A549 (cell line): ENCODE data around the gene C6orf58. TPM values are rescaled to one million over a fixed set of nuclear protein-coding genes. Genes with fewer than 3 reads are reported as not detected.

Experiments used
- ATAC-seq, 2 experiments: fragments of 200-7000 bp in 1 of 2; fragments of >200 bp in 1 of 2; cut with Nextera tagmentation in 1 of 2; cut with Tn5 transposase in 1 of 2; 3 replicates each; pipeline versions ENCODE4 v1.8.0 to v1.9.1; 2018 to 2020; ENCODE audit warnings: mild to moderate bottlenecking in 1 of 2, moderate library complexity in 1 of 2
- CTCF ChIA-PET: fragments of 300-600 bp; sonication (Branson Sonifier 250); formaldehyde crosslinking; extraction: SDS; loops from one replicate; lab custom pipeline; 2021; ENCODE audit warnings: antibody characterized with exemption, inconsistent platforms; lab: Yijun Ruan, JAX
- POLR2A ChIA-PET: fragments of 350-600 bp; formaldehyde crosslinking; extraction: SDS; loops from one replicate; lab custom pipeline; 2021; ENCODE audit warnings: antibody characterized with exemption, inconsistent platforms; lab: Yijun Ruan, JAX
- DNase-seq, 2 experiments: peaks; one replicate each; pipeline versions ENCODE4 v3.0.0 to v3.0.0-alpha.2; 2011 to 2016; ENCODE audit warnings: low read depth in 1 of 2, low spot score in 1 of 2
- FAIRE-seq: peaks from 2 replicates; lab custom pipeline; 2011; peaks lifted over from hg19 to GRCh38; lab: Jason Lieb, UNC
- H3K27ac ChIP-seq, 2 experiments: fragments of >200 bp; sonication (Bioruptor Twin); formaldehyde crosslinking; 3 replicates each; pipeline ENCODE4 v1.5.1; 2016 to 2017
- H3K4me1 ChIP-seq: fragments of >200 bp; sonication (Bioruptor Twin); formaldehyde crosslinking; 3 replicates; pipeline ENCODE4 v1.6.1; 2016
- H3K4me2 ChIP-seq: fragments of >200 bp; sonication (Bioruptor Twin); formaldehyde crosslinking; 3 replicates; pipeline ENCODE4 v1.6.1; 2016
- H3K4me3 ChIP-seq: fragments of >200 bp; sonication (Bioruptor Twin); formaldehyde crosslinking; 3 replicates; pipeline ENCODE4 v1.5.1; 2016
- H3K9me3 ChIP-seq: fragments of >200 bp; sonication (Bioruptor Twin); formaldehyde crosslinking; 3 replicates; pipeline ENCODE4 v1.6.1; 2016
- CBX2 ChIP-seq: fragments of 200-600 bp; sonication (generic); IDR thresholded peaks from 2 replicates; pipeline ENCODE4 v1.6.1; 2016; ENCODE audit warnings: low read depth, mild to moderate bottlenecking, borderline replicate concordance
- EHF ChIP-seq: fragments of 250-450 bp; sonication (Bioruptor Pico); IDR thresholded peaks from 2 replicates; pipeline ENCODE4 v1.5.0; 2020; ENCODE audit warnings: mild to moderate bottlenecking
- ESRRA ChIP-seq: fragments of 150-350 bp; IDR thresholded peaks from 2 replicates; pipeline ENCODE4 v1.6.1; 2014; ENCODE audit warnings: mild to moderate bottlenecking, low read length, borderline replicate concordance
- FOSB ChIP-seq: fragments of 250-450 bp; sonication (Bioruptor Pico); IDR thresholded peaks from 2 replicates; pipeline ENCODE4 v1.5.0; 2020; ENCODE audit warnings: mild to moderate bottlenecking, moderate library complexity
- FOSL2 ChIP-seq, 2 experiments: fragments of 450-650 bp in 1 of 2; fragments of >200 bp in 1 of 2; sonication (Bioruptor Twin) in 1 of 2; formaldehyde crosslinking; IDR thresholded peaks; 2 replicates each; pipeline versions ENCODE4 v1.5.0 to v1.6.1; 2016 to 2020; ENCODE audit warnings: mild to moderate bottlenecking in 1 of 2, moderate library complexity in 1 of 2
- FOXS1 ChIP-seq: fragments of 250-450 bp; sonication (Bioruptor Pico); IDR thresholded peaks from 2 replicates; pipeline ENCODE4 v1.5.0; 2020; ENCODE audit warnings: mild to moderate bottlenecking, moderate library complexity
- JUN ChIP-seq, 2 experiments: fragments of >200 bp; sonication (Bioruptor Twin); formaldehyde crosslinking; IDR thresholded peaks; 2 replicates in 1 of 2; 3 replicates in 1 of 2; pipeline ENCODE4 v1.6.1; 2016 to 2017
- JUNB ChIP-seq: fragments of >200 bp; sonication (Bioruptor Twin); formaldehyde crosslinking; IDR thresholded peaks from 2 replicates; pipeline ENCODE4 v1.6.1; 2016
- KDM5A ChIP-seq: fragments of 200-600 bp; sonication (generic); IDR thresholded peaks from 2 replicates; pipeline ENCODE4 v1.6.1; 2016; ENCODE audit warnings: antibody characterized with exemption, mild to moderate bottlenecking
- MAFK ChIP-seq: fragments of 450-650 bp; IDR thresholded peaks from 2 replicates; pipeline ENCODE4 v1.6.1; 2014; ENCODE audit not compliant: partially characterized antibody
- NFE2L2 ChIP-seq: fragments of 150-350 bp; conservative IDR thresholded peaks from 2 replicates; pipeline ENCODE4 v1.6.1; 2014; ENCODE audit warnings: low read length
- PHF8 ChIP-seq: fragments of 200-600 bp; sonication (generic); IDR thresholded peaks from 2 replicates; pipeline ENCODE4 v1.6.1; 2016; ENCODE audit warnings: low read depth, mild to moderate bottlenecking, antibody characterized with exemption, moderate library complexity, borderline replicate concordance
- POLR2A ChIP-seq: IDR thresholded peaks from 2 replicates; pipeline ENCODE4 v1.6.1; 2012; ENCODE audit warnings: mild to moderate bottlenecking, low read length
- POLR2AphosphoS2 ChIP-seq: conservative IDR thresholded peaks from 2 replicates; pipeline ENCODE4 v1.6.1; 2012; ENCODE audit warnings: low read length, improper control_type of control experiment, inconsistent platforms
- RCOR1 ChIP-seq: fragments of 150-350 bp; IDR thresholded peaks from 2 replicates; pipeline ENCODE4 v1.6.1; 2014; ENCODE audit warnings: antibody characterized with exemption, low read length, low read depth
- RNF2 ChIP-seq: fragments of 200-600 bp; sonication (generic); IDR thresholded peaks from 2 replicates; pipeline ENCODE4 v1.6.1; 2016; ENCODE audit warnings: low read depth, mild to moderate bottlenecking, antibody characterized with exemption, moderate library complexity, borderline replicate concordance
- TFCP2L1 ChIP-seq: fragments of 250-450 bp; sonication (Bioruptor Pico); IDR thresholded peaks from 2 replicates; pipeline ENCODE4 v1.5.0; 2021; ENCODE audit warnings: mild to moderate bottlenecking
- TP53 ChIP-seq: fragments of 250-450 bp; sonication (Bioruptor Pico); IDR thresholded peaks from 2 replicates; pipeline ENCODE4 v1.5.0; 2021; ENCODE audit warnings: mild to moderate bottlenecking, moderate library complexity
- ZSCAN20 ChIP-seq: fragments of 250-450 bp; sonication (Bioruptor Pico); IDR thresholded peaks from 2 replicates; pipeline ENCODE4 v1.8.0; 2022; ENCODE audit warnings: mild to moderate bottlenecking, moderate library complexity
- WGBS: methylation state at CpG from one replicate; pipeline ENCODE4 v1.1.6; 2017; ENCODE audit errors: missing lambda C conversion rate; 5-methylcytosine and 5-hydroxymethylcytosine counted together
- polyA plus RNA-seq, 4 experiments: library from polyadenylated mRNA; depleted of rRNA in 3 of 4; stranded (reverse); fragments of >200 nt; fragmentation: RNase III in 1 of 4; extraction: RNeasy Plus Mini Kit Qiagen cat#74134 plus additional on column Dnase treatment in 1 of 4; gene quantifications; 2 replicates in 3 of 4; 3 replicates in 1 of 4; pipeline ENCODE4 v1.2.3, GENCODE V29; 2011 to 2017
- TF ChIP-seq, protein P1 (sequence below): fragments of 250-450 bp; sonication (Bioruptor Pico); IDR thresholded peaks from 2 replicates; pipeline ENCODE4 v1.5.0; 2021; ENCODE audit warnings: mild to moderate bottlenecking, moderate library complexity, borderline replicate concordance
- TF ChIP-seq, protein P2 (sequence below): fragments of 450-650 bp; IDR thresholded peaks from 2 replicates; pipeline ENCODE4 v1.6.1; 2014; ENCODE audit warnings: antibody characterized with exemption
- TF ChIP-seq, protein P3 (sequence below): IDR thresholded peaks from 2 replicates; pipeline ENCODE4 v1.6.1; 2012; ENCODE audit warnings: low read depth, borderline replicate concordance
- TF ChIP-seq, protein P4 (sequence below): fragments of 250-450 bp; sonication (Bioruptor Pico); IDR thresholded peaks from 2 replicates; pipeline ENCODE4 v1.5.0; 2020; ENCODE audit warnings: low read depth, mild to moderate bottlenecking, moderate library complexity
- TF ChIP-seq, protein P5 (sequence below): fragments of >200 bp; sonication (Bioruptor Twin); formaldehyde crosslinking; IDR thresholded peaks from 3 replicates; pipeline ENCODE4 v1.6.1; 2016

C6orf58 gene
- polyA plus RNA-seq, 2 of the 4 experiments (the other 2 are of a cell fraction): 0.12 TPM; not detected in 1

DNA sequence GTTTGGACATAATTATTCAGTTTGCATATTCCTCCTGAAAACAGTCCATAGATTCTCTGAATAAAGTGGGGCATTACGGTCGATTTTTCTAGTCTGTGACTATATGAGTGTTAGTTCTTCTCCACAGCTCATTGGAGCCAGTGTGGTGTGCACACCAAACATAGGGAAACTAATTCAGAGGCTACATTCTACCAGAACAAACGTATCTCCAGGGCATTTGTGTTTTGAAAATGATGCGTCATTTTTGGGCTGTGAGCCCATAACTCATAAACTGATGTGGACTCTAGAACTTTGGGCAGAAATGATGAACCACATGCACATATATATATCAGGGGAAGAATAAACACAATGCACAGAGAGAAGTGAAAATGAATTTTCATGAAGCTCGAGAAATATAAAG is 41.8 kb downstream of the C6orf58 start:
- no peak for ATAC-seq
- H3K27ac ChIP-seq: no peak overlapping the region
- no peak overlapping the region for H3K4me2 ChIP-seq
- no peak for TF ChIP-seq TP53 (CRISPR knock-in tag)
- TF ChIP-seq, protein P1, sequence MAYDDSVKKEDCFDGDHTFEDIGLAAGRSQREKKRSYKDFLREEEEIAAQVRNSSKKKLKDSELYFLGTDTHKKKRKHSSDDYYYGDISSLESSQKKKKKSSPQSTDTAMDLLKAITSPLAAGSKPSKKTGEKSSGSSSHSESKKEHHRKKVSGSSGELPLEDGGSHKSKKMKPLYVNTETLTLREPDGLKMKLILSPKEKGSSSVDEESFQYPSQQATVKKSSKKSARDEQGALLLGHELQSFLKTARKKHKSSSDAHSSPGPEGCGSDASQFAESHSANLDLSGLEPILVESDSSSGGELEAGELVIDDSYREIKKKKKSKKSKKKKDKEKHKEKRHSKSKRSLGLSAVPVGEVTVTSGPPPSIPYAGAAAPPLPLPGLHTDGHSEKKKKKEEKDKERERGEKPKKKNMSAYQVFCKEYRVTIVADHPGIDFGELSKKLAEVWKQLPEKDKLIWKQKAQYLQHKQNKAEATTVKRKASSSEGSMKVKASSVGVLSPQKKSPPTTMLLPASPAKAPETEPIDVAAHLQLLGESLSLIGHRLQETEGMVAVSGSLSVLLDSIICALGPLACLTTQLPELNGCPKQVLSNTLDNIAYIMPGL (CRISPR knock-in tag): no peak
- no peak for TF ChIP-seq FOSL2 (IDR thresholded peaks at IDR 0.05)
- no peak for TF ChIP-seq FOSL2 (CRISPR knock-in tag; IDR thresholded peaks at IDR 0.05)
- TF ChIP-seq RCOR1: no peak
- CTCF ChIA-PET: no interaction called here
- H3K4me1 ChIP-seq: no peaks in the 10 kb centered on the region
- no peaks in the 10 kb centered on the region for H3K9me3 ChIP-seq
- 42% methylated on average over 5 of the region's 5 CpGs for WGBS
- FAIRE-seq: no peak
- no peak for DNase-seq
- no peak overlapping the region for H3K4me3 ChIP-seq
- POLR2A ChIA-PET: no interaction called here

DNA sequence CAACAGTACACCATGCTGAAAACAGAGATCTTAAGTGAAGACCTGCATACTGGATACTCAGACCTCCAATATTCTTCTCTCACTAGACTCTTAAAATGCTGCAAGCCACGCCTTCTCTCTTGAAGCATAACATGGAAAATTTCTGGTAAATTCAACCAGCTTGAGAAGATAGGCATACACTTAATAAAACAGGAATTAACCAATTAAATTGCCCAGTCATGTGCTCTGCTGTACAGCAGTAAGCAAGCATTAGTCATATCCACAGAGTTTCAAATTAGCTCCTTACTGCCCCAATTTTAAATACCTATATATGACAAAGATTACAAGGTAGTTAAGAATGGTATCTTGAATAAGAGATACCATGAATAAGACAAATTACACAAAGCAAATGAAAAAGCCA is 53.8 kb downstream of the C6orf58 start:
- FAIRE-seq (no peak), DNase-seq (no peak), ATAC-seq (no peak)
- no peak overlapping the region for H3K27ac ChIP-seq
- no peak overlapping the region for H3K4me3 ChIP-seq
- CTCF ChIA-PET: no interaction called here
- no peak for TF ChIP-seq KDM5A
- TF ChIP-seq, protein P2, sequence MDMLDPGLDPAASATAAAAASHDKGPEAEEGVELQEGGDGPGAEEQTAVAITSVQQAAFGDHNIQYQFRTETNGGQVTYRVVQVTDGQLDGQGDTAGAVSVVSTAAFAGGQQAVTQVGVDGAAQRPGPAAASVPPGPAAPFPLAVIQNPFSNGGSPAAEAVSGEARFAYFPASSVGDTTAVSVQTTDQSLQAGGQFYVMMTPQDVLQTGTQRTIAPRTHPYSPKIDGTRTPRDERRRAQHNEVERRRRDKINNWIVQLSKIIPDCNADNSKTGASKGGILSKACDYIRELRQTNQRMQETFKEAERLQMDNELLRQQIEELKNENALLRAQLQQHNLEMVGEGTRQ: no peak
- TF ChIP-seq POLR2AphosphoS2: no peak
- TF ChIP-seq, protein P3, sequence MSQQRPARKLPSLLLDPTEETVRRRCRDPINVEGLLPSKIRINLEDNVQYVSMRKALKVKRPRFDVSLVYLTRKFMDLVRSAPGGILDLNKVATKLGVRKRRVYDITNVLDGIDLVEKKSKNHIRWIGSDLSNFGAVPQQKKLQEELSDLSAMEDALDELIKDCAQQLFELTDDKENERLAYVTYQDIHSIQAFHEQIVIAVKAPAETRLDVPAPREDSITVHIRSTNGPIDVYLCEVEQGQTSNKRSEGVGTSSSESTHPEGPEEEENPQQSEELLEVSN: no peak
- no peak for TF ChIP-seq PHF8
- TF ChIP-seq CBX2: no peak
- no peak for TF ChIP-seq JUN (IDR thresholded peaks at IDR 0.05)
- TF ChIP-seq EHF (CRISPR knock-in tag): no peak
- H3K4me2 ChIP-seq: no peak overlapping the region
- POLR2A ChIA-PET: no interaction called here
- no peaks in the 10 kb centered on the region for H3K4me1 ChIP-seq
- 35% methylated on average over 1 of the region's 1 CpG for WGBS
- no peaks in the 10 kb centered on the region for H3K9me3 ChIP-seq

DNA sequence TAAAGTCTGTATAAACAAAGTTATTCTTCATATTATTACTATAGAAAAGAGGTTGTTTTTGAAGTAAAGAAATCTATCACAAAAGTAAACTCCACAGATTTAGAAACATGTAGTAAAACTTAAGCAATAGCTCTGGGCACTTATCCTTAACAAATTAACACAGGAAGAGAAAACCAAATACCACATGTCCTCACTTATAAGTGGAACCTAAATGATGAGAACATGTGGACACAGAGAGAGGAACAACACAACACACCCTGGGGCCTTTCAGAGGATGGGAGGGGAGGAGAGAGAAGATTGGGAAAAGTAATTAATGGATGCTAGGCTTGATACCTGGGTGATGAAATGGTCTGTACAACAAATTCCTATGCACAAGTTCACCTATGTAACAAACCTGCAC is 57.2 kb downstream of the C6orf58 start:
- FAIRE-seq: no peak
- ATAC-seq: no peak

More for the DNA sequence above, 57.2 kb downstream of the C6orf58 start:
- no peak for DNase-seq
- Histone ChIP-seq H3K4me1 (no peaks in the 10 kb centered on the region), H3K4me3 (no peak overlapping the region), H3K9me3 (no peaks in the 10 kb centered on the region), H3K27ac (no peak overlapping the region), H3K4me2 (no peak overlapping the region)
- ChIA-PET CTCF (interaction anchor here (0.5 kb wide), 1 partner anchor 379 kb away, joined by 3 read pairs; no protein-coding TSS in a partner anchor), POLR2A (no interaction called here)
- TF ChIP-seq FOSB (CRISPR knock-in tag) (no peak), TFCP2L1 (CRISPR knock-in tag) (no peak), RNF2 (no peak), KDM5A (no peak), ZSCAN20 (CRISPR knock-in tag) (no peak), FOXS1 (CRISPR knock-in tag) (no peak), MAFK (no peak), NFE2L2 (no peak), JUNB (no peak), POLR2A (no peak), ESRRA (no peak)
- TF ChIP-seq, protein P4, sequence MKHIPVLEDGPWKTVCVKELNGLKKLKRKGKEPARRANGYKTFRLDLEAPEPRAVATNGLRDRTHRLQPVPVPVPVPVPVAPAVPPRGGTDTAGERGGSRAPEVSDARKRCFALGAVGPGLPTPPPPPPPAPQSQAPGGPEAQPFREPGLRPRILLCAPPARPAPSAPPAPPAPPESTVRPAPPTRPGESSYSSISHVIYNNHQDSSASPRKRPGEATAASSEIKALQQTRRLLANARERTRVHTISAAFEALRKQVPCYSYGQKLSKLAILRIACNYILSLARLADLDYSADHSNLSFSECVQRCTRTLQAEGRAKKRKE (CRISPR knock-in tag): no peak
- TF ChIP-seq, protein P5, sequence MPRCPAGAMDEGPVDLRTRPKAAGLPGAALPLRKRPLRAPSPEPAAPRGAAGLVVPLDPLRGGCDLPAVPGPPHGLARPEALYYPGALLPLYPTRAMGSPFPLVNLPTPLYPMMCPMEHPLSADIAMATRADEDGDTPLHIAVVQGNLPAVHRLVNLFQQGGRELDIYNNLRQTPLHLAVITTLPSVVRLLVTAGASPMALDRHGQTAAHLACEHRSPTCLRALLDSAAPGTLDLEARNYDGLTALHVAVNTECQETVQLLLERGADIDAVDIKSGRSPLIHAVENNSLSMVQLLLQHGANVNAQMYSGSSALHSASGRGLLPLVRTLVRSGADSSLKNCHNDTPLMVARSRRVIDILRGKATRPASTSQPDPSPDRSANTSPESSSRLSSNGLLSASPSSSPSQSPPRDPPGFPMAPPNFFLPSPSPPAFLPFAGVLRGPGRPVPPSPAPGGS: no peak
- TF ChIP-seq, protein P3: no peak
